ENCODE measurements around the gene MRPL14. TPM values are rescaled to one million over a fixed set of nuclear protein-coding genes. Genes with fewer than 3 reads are reported as not detected.

The MRPL14 gene
- total and polyA plus RNA-seq, 9 of the 15 experiments (the other 6 are each of a cell fraction or from before 2014, with no cell fraction given): 126 to 424 (median 165) TPM

GRCh38 chr6:44128020-44128917 is 1.0 kb upstream of the MRPL14 start (continued):
- TF ChIP-seq AFF4 (CRISPR knock-in tag; IDR thresholded peaks at IDR 0.05) (no peak), LARP7 (IDR thresholded peaks at IDR 0.05) (no peak), CTBP1 (IDR thresholded peaks at IDR 0.05; ENCODE audit: borderline replicate concordance) (peak; percentile 28), GTF3C2 (IDR thresholded peaks at IDR 0.05; ENCODE audit: borderline replicate concordance, extremely low read depth, insufficient read length) (no peak), EGR1 (conservative IDR thresholded peaks at IDR 0.05) (peak; percentile 79), NCOA1 (IDR thresholded peaks at IDR 0.05; ENCODE audit: low read depth) (no peak), PHF8 (IDR thresholded peaks at IDR 0.05; ENCODE audit: borderline replicate concordance, low read length) (no peak), ZBTB43 (CRISPR knock-in tag; IDR thresholded peaks at IDR 0.05) (peak; percentile 51; the same call in 1 of the 2 replicates), RERE (CRISPR knock-in tag; IDR thresholded peaks at IDR 0.05; ENCODE audit: borderline replicate concordance) (peak; percentile 42; the same call in 1 of the 2 replicates), MXI1 (IDR thresholded peaks at IDR 0.05; ENCODE audit: low read depth, low read length) (no peak), NCOA4 (IDR thresholded peaks at IDR 0.05; ENCODE audit: partially characterized antibody) (no peak), CBX8 (IDR thresholded peaks at IDR 0.05; ENCODE audit: borderline replicate concordance, extremely low read depth, low read depth, low read length, poor library complexity, severe bottlenecking) (no peak)

All from K562 (cell line).